ENCODE results near the gene FCN3.
A peak's percentile ranks its signal among the peaks of the same experiment; 100 is the strongest.
"Not testable (repeated sequence)": the region's sequence is repeated elsewhere in the genome, so short reads cannot be mapped to it uniquely, and the experiment has no call there.

Gene FCN3

GRCh38 chr1:27374362-27375086 lies at the start of gene FCN3:
FCN3 (minus strand) TSS chr1:27374824; CDS start chr1:27374818, 6 bp downstream.
- DNase-seq, result no peak

GRCh38 chr1:27423709-27424108 lies 49.1 kb upstream of the FCN3 start:
- no peak for DNase-seq

- DNase-seq, result peak; percentile 93
Measured at GRCh38 chr1:27418326-27419185, 43.9 kb upstream of the FCN3 start.

- DNase-seq, result no peak
Measured at GRCh38 chr1:27417713-27418112, 43.1 kb upstream of the FCN3 start.

- DNase-seq, result peak; percentile 64
Measured at GRCh38 chr1:27416387-27417111, 41.9 kb upstream of the FCN3 start.

- no peak for DNase-seq
Measured at GRCh38 chr1:27414091-27414490, 39.5 kb upstream of the FCN3 start.

- no peak for DNase-seq
Measured at GRCh38 chr1:27413004-27413403, 38.4 kb upstream of the FCN3 start.

GRCh38 chr1:27412502-27412901 lies 37.9 kb upstream of the FCN3 start:
- DNase-seq, result no peak

GRCh38 chr1:27410709-27411108 lies 36.1 kb upstream of the FCN3 start:
- DNase-seq, result no peak

GRCh38 chr1:27409669-27410068 lies 35.0 kb upstream of the FCN3 start:
- DNase-seq, result no peak

- DNase-seq, result peak; percentile 46
Measured at GRCh38 chr1:27408151-27408550, 33.5 kb upstream of the FCN3 start.

- DNase-seq, result not testable (repeated sequence)
Measured at GRCh38 chr1:27406791-27407190, 32.2 kb upstream of the FCN3 start.

- no peak for DNase-seq
Measured at GRCh38 chr1:27406362-27406680, 31.7 kb upstream of the FCN3 start.

- DNase-seq, result not testable (repeated sequence)
Measured at GRCh38 chr1:27405598-27406361, 31.2 kb upstream of the FCN3 start.

- DNase-seq, result peak; percentile 89
Measured at GRCh38 chr1:27405074-27405473, 30.4 kb upstream of the FCN3 start.

GRCh38 chr1:27403931-27404330 lies 29.3 kb upstream of the FCN3 start:
- no peak for DNase-seq

- DNase-seq, result peak; percentile 80
Measured at GRCh38 chr1:27403065-27403726, 28.6 kb upstream of the FCN3 start.

- DNase-seq, result peak; percentile 47
Measured at GRCh38 chr1:27402349-27402754, 27.7 kb upstream of the FCN3 start.

GRCh38 chr1:27400963-27401341 lies 26.3 kb upstream of the FCN3 start:
- DNase-seq, result no peak

GRCh38 chr1:27400082-27400962 lies 25.7 kb upstream of the FCN3 start:
- no peak for DNase-seq
